Uterus (tissue), 4 donors: ENCODE results near the gene FYN. TPM values are rescaled to one million over a fixed set of nuclear protein-coding genes. Genes with fewer than 3 reads are reported as not detected.

Experiments used
- DNase-seq, 2 donors: peaks; one replicate each; pipeline ENCODE4 v3.0.0-alpha.2; 2019 to 2020
- H3K27ac ChIP-seq, 2 donors: fragments of 200-600 bp; sonication (generic); 1 replicate in 1 of 2; 2 replicates in 1 of 2; pipeline ENCODE4 v1.5.1; 2016 to 2018
- H3K27me3 ChIP-seq, 2 donors: fragments of 200-600 bp; sonication (generic); one replicate each; pipeline ENCODE4 v1.5.1; 2018 to 2019; ENCODE audit warnings: control low read depth in 1 of 2
- H3K36me3 ChIP-seq, 2 donors: fragments of 200-600 bp; sonication (generic); one replicate each; pipeline ENCODE4 v1.5.1; 2019; ENCODE audit warnings: control low read depth in 1 of 2
- H3K4me1 ChIP-seq, 2 donors: fragments of 200-600 bp; sonication (generic); one replicate each; pipeline ENCODE4 v1.5.1; 2018 to 2019; ENCODE audit warnings: control low read depth in 1 of 2
- H3K4me3 ChIP-seq, 2 donors: fragments of 200-600 bp; sonication (generic); 1 replicate in 1 of 2; 2 replicates in 1 of 2; pipeline ENCODE4 v1.5.1; 2018 to 2019; ENCODE audit warnings: mild to moderate bottlenecking in 1 of 2
- H3K9me3 ChIP-seq, 2 donors: fragments of 200-600 bp; sonication (generic); one replicate each; pipeline ENCODE4 v1.5.1; 2019; ENCODE audit warnings: control low read depth in 1 of 2
- CTCF ChIP-seq, 4 experiments: fragments of 200-600 bp in 2 of 4; fragments of 450-650 bp in 2 of 4; sonication (generic) in 2 of 4; IDR thresholded peaks; one replicate each; pipeline ENCODE4 v1.5.1; 2016 to 2019; ENCODE audit warnings: antibody characterized with exemption in 4 of 4, mild to moderate bottlenecking in 2 of 4, moderate library complexity in 1 of 4
- POLR2A ChIP-seq, 2 donors: fragments of 450-650 bp; IDR thresholded peaks; one replicate each; pipeline ENCODE4 v1.6.1; 2016; ENCODE audit warnings: antibody characterized with exemption in 2 of 2, mild to moderate bottlenecking in 1 of 2, moderate library complexity in 1 of 2
- intact Hi-C: fragments of 100-400 bp; cut with DNase I; formaldehyde crosslinking; loops from one replicate; pipeline ENCODE4 v1.15.1; 2023; ENCODE audit warnings: low total_unique reads
- total RNA-seq, 4 donors: library from RNA; depleted of rRNA in 3 of 4; stranded (reverse); fragments of >200 nt in 3 of 4; gene quantifications; one replicate each; pipeline versions ENCODE4 v1.1.0 to v1.2.4, GENCODE V29; 2014 to 2023
- donor health status: DM: yes; HTN: yes; CAD: no.

Gene FYN
- total RNA-seq, 4 donors from 2014 or later = 50.7 to 208 (median 135) TPM

DNA sequence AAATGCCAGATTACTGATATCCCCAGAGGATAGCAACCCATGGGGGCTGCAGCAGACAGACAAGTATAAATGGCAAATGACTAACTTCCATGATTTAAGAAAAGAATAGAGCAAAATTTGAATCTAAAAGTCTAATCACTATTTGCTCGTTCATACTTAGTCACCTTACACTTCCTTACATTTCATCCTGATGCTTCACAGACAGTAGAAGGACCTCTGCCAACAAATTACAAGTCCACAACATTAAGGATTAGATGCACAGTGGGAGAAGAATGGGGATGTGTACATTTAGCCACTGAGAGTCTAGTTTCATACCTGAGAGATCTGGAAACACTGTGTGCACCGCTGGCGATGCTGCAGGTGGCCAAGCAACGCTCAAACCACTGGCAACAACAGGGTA, 72.4 kb downstream of the FYN start:
- DNase-seq = no peak
- Histone ChIP-seq H3K36me3 (no peaks in the 10 kb centered on the region), H3K27ac (peak overlapping the region; percentile 58 to 60), H3K27me3 (no peaks in the 10 kb centered on the region), H3K9me3 (no peaks in the 10 kb centered on the region), H3K4me3 (no peak overlapping the region), H3K4me1 (peaks cover 0 to 2% of the 10 kb centered on the region in 2 donors)
- TF ChIP-seq POLR2A (IDR thresholded peaks at IDR 0.05) = no peak
- TF ChIP-seq CTCF (IDR thresholded peaks at IDR 0.05) = no peak
- intact Hi-C loops = no loop called here

DNA sequence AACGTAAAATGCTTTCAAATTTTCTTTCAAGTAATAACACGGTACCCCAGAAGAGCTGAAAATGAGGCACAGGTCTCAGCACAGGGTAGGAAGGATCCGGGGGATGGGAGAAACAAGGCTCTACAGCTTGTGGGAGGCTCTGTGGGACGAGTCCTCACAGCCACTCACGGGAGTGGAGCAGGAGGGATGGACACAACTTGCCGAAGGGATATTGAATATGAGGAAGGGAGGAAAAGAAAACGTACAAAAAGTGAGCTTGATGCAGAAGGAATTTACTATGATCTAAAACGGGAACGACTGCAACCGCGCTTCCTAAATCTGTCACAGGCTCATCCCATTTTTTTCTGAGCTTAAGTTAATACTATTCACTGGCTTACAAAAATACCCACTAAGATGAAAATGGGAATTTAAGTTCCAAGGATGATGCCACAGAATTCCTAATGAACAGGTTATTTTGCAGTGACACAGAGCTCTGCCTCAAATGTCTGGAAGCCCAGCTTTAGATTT, 72.9 kb downstream of the FYN start:
- peaks cover 0 to 2% of the 10 kb centered on the region in 2 donors for H3K4me1 ChIP-seq
- intact Hi-C loops = no loop called here
- H3K27ac ChIP-seq = peak overlapping the region; percentile 58 to 60
- H3K4me3 ChIP-seq = peak overlapping the region in 1 of 2 donors; percentile 12
- TF ChIP-seq POLR2A (IDR thresholded peaks at IDR 0.05) (no peak), CTCF (IDR thresholded peaks at IDR 0.05) (no peak)
- H3K9me3 ChIP-seq = no peaks in the 10 kb centered on the region
- no peaks in the 10 kb centered on the region for H3K36me3 ChIP-seq
- DNase-seq = no peak
- no peaks in the 10 kb centered on the region for H3K27me3 ChIP-seq

DNA sequence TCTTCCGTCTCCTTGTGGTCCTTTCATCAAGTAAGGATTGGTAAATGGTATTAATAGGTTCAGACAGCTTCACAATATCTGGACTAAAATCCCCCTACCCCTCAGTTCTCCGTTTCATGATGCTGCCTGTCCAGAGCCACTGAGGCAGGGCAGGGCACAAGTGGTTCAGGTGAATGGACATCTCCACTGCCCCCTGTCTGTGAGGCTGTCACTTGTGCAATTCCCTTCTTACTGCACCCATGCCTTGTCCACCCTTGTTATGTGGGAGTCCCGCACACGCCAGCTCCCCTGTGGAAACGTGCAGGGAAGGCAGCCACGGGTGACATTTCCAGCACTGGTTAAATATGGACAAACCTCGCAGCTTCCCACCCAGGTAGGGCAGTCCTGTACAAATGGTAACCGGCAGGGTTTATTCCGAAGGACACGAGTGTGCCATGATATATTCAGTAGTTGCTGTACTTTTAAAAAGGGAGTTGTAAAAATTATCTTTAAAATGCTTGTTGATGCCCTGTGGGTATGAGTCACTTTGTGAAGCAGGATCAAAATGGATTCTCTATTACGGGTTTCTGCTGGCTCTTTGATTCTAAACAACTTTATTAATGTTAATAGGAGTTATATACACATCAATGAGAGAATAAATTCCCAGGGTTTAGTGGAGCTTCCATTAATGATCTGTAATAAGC, 73.5 kb downstream of the FYN start:
- no peaks in the 10 kb centered on the region for H3K4me1 ChIP-seq
- intact Hi-C loops = no loop called here
- H3K27me3 ChIP-seq = no peaks in the 10 kb centered on the region
- H3K4me3 ChIP-seq = peak overlapping the region in 1 of 2 donors; percentile 12
- H3K27ac ChIP-seq = peak overlapping the region; percentile 58 to 60
- H3K36me3 ChIP-seq = no peaks in the 10 kb centered on the region
- DNase-seq = no peak
- TF ChIP-seq CTCF (IDR thresholded peaks at IDR 0.05) = no peak
- no peak for TF ChIP-seq POLR2A (IDR thresholded peaks at IDR 0.05)
- no peaks in the 10 kb centered on the region for H3K9me3 ChIP-seq

DNA sequence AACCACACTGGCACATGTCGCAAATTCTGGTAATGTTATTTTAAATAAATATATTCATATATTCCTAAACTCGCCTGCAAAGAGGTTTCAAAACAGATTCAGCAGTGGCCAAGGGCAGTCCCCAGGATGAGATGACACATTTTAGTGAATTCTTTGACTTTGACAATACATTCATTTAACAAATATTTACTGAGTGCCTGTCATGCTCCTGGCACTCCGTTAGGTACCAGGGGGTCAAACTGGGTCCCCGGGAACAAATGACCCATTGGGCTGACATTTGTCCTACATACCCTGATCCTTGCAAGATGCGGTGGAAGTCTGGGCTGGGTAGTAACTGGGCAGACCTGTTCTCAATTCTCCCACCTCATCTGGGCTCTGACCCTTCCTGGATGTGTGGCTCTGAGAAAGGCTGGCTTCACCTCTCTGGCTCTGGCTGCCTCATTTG, 74.9 kb downstream of the FYN start:
- Histone ChIP-seq H3K4me3 (no peak overlapping the region), H3K27ac (no peak overlapping the region), H3K27me3 (no peaks in the 10 kb centered on the region), H3K4me1 (no peaks in the 10 kb centered on the region), H3K36me3 (no peaks in the 10 kb centered on the region), H3K9me3 (no peaks in the 10 kb centered on the region)
- no peak for DNase-seq
- TF ChIP-seq CTCF (IDR thresholded peaks at IDR 0.05) (no peak), POLR2A (IDR thresholded peaks at IDR 0.05) (no peak)
- intact Hi-C loops = no loop called here

DNA sequence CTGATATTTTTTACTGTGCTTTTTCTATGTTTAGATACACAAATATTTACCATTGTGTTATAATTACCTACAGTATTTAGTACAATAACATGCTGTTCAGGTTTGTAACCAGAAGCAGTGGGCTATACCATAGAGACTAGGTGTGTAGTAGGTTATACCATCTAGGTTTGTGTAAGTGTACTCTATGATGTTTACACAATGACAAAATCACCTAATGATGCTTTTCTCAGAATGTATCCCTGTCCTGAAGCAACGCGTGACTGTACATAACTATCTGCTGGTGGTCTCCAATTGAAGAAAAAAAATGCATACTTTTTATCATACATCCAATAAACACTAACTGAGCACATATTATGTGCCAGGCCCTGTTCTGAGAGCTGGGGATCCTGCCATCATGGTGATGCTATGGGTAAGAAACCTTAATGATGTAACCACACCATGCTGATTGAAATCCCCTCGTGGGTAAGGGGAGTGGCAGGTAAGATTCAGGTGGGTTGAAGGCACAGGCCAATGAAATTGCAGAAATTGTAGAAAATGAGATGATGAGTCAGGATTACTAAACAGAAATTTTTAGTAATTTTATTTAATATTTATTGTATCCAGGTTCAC, 76.8 kb downstream of the FYN start:
- no peak for TF ChIP-seq POLR2A (IDR thresholded peaks at IDR 0.05)
- H3K27me3 ChIP-seq = no peaks in the 10 kb centered on the region
- intact Hi-C loops = no loop called here
- H3K4me1 ChIP-seq = no peaks in the 10 kb centered on the region
- DNase-seq = no peak
- H3K9me3 ChIP-seq = no peaks in the 10 kb centered on the region
- H3K27ac ChIP-seq = no peak overlapping the region
- H3K36me3 ChIP-seq = no peaks in the 10 kb centered on the region
- H3K4me3 ChIP-seq = no peak overlapping the region
